Measurements from ENCODE around the gene CRK.

Gene CRK

DNA sequence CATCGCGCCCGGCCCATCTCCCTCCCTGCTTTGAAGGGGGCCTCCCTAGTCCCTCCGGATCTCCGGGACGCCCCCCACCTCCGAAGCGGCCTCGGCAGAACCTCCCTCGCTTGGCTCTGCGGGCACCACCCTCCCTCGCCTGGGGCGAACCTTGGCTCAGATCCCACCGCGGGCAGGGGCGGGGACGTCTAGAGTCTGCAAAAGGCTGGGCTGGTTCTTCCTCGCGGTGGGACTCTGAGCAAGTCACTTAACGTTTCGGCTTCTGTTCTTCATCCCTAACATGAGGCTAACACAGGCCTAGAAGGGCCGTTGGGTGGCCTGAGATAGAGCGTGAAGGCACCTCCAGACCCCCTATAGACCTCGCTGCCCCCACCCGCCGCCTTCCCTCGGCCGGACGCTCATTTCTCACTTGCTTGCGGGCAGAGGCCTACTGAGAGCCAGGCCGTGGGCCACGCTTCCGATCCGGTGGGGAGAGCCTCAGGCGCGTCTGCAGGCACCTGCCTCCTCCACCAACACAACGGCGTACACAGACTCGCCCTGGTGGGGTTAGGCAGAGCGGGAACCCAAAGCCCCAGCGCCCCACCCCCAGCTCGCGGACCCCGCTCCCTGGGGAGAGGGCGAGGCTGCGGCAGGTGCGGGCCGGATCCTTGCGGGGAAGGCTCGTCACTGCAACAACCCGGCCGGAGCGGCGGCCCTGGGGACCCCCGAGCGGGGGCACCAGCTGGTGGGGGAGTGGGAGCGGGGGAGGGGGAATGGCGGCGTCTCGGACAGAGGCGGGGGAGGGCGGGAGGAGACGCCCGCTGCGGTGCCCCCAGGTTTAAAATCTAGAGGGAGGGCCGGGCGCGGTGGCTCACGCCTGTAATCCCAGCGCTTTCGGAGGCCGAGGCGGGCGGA is 31.0 kb upstream of the CRK start:
- no peak for DNase-seq
- no peaks in the 10 kb centered on the region for H3K36me3 ChIP-seq
- no peaks in the 10 kb centered on the region; the same call in 1 of the 2 replicates for H3K4me1 ChIP-seq
- no peaks in the 10 kb centered on the region for H3K9me3 ChIP-seq
- no peaks in the 10 kb centered on the region for H3K27me3 ChIP-seq
- TF ChIP-seq, protein P1, sequence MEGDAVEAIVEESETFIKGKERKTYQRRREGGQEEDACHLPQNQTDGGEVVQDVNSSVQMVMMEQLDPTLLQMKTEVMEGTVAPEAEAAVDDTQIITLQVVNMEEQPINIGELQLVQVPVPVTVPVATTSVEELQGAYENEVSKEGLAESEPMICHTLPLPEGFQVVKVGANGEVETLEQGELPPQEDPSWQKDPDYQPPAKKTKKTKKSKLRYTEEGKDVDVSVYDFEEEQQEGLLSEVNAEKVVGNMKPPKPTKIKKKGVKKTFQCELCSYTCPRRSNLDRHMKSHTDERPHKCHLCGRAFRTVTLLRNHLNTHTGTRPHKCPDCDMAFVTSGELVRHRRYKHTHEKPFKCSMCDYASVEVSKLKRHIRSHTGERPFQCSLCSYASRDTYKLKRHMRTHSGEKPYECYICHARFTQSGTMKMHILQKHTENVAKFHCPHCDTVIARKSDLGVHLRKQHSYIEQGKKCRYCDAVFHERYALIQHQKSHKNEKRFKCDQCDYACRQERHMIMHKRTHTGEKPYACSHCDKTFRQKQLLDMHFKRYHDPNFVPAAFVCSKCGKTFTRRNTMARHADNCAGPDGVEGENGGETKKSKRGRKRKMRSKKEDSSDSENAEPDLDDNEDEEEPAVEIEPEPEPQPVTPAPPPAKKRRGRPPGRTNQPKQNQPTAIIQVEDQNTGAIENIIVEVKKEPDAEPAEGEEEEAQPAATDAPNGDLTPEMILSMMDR (IDR thresholded peaks at IDR 0.05; ENCODE audit: low read depth, low read length), result no peak
- H3K4me3 ChIP-seq (ENCODE audit: low read depth, low read length), result no peak overlapping the region; the same call in 1 of the 2 replicates

DNA sequence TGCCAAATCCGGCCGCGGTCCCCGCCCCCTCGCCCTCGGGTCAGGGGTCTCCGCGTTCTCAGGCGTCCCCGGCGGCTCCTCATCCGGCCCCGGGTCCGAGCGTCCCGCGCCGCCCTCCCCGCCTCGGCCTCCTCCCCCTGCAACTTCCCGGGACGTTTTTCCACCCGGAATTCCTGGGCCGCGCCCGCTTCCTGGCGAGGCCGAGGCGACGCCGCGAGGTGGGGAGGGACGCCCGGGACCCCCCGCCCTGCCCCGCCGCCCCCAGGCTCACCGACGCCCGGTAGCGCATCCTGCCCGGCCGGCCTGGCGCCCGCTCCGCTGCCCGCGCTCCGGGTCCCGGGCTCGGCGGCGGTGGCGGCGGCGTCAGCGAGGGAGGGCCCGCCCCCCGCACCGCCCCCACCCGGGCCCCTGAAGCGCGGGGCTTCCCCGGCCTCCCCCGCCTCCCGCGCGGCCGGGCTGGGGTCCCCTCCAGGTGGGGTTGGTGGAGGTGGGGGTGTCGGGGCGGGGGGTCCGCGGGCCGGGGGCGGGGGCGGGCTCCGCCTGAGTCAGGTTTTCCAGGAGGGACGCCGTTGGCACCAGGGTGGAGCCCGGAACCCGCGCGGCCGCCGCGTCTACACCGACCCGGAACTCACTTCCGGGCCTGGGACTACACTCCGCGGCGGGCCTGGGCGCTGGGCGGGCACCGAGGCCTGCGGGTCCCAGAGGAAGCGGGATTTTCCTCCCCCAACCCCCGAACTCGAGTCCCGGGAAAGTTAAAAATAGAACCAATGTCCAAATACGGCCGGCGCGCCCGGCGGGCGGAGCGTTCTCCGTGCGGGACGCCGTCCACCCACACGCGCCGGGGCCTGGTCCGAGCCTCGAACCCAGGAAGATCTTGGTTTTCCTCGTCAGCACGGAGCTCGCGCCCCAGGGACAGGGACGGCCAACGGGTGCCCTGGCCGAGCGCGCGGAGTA is 29.7 kb upstream of the CRK start:
- Histone ChIP-seq H3K27me3 (no peaks in the 10 kb centered on the region), H3K36me3 (no peaks in the 10 kb centered on the region), H3K4me3 (ENCODE audit: low read depth, low read length) (peak overlapping the region; percentile 46), H3K4me1 (no peaks in the 10 kb centered on the region; the same call in 1 of the 2 replicates), H3K9me3 (no peaks in the 10 kb centered on the region)
- TF ChIP-seq, protein P1 (IDR thresholded peaks at IDR 0.05; ENCODE audit: low read depth, low read length), result no peak
- no peak for DNase-seq

DNA sequence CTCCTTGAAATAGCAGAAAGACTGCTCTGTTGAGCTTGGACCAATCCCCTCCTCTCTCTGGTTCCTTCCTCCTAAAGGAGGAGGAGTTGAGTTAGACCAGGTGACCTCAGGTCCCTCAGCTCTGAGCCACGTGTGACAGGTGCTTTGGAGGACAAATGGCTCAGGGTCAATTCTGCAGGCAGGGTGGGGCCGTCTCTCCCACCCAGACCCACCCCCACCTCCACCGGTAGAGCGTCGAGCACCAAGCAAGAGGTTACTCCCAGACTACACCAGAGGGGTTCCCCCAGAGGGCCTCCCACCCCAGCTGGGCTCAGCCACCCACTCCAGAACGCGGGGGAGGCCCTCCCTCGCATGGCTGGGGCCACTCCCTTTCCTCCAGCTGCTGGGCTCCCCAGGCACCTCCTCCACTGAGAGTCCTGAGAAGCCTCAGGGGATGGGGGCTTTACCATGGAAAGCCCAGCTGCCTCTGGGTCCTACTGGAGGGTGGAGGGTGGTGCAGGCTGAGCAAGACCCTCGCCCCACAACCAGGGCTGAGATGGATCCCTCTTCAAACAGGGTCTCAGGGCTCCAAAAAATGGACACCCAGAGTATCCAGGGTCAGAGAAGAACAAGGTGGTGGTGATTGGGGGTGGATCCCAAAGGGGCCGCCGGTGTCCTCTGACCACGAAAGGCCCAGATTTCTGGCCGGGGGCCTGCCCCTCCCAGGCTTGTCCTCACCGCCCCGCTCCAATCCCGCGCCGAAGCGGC is 28.8 kb upstream of the CRK start:
- Histone ChIP-seq H3K9me3 (no peaks in the 10 kb centered on the region), H3K4me3 (ENCODE audit: low read depth, low read length) (peak overlapping the region; percentile 42), H3K36me3 (no peaks in the 10 kb centered on the region), H3K27me3 (no peaks in the 10 kb centered on the region), H3K4me1 (no peaks in the 10 kb centered on the region; the same call in 1 of the 2 replicates)
- peak; percentile 46 for DNase-seq
- TF ChIP-seq, protein P1 (IDR thresholded peaks at IDR 0.05; ENCODE audit: low read depth, low read length), result peak; percentile 13; the same call in 1 of the 2 replicates

DNA sequence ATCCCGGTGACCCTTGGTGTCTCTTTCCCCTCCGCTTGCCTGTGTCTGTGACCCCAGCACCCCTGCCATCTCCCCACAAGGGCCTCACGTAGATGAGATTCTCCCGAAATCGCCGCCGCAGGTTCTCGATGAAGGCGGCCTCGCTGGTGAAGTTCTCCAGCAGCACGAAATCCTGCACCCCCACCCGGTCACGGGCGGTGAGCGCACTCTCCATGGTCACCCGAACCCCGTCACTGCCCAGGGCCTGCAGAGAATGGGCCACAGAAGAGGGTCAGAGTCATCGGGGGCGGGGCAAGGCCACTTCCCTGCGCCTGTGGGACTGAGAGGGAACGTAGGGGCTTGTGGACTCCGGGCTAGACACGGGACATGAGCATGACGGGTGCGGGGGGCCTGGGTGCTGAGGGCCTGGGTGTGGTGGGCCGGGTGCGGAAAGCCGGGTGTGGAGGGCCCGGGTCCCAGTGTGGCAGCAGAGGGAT is 28.1 kb upstream of the CRK start:
- H3K4me3 ChIP-seq (ENCODE audit: low read depth, low read length), result no peak overlapping the region
- no peaks in the 10 kb centered on the region for H3K27me3 ChIP-seq
- no peaks in the 10 kb centered on the region for H3K9me3 ChIP-seq
- no peaks in the 10 kb centered on the region; the same call in 1 of the 2 replicates for H3K4me1 ChIP-seq
- no peak for DNase-seq
- no peaks in the 10 kb centered on the region for H3K36me3 ChIP-seq
- TF ChIP-seq, protein P1 (IDR thresholded peaks at IDR 0.05; ENCODE audit: low read depth, low read length), result no peak

DNA sequence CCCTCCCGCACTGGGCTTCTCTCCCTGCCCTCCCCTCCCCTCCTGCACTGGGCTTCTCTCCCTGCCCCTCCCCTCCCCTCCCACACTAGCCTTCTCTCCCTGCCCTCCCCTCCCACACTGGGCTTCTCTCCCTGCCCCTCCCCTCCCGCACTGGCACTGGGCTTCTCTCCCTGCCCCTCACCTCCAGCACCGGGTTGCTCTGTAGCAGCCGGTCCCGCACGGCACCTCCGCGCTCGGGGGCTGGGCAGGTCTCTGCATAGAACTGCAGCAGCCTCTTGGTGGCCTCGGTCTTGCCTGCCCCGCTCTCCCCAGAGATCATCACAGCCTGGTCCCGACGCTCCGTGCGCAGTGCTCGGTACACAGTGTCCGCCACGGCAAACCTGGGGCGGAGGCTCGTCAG is 26.6 kb upstream of the CRK start:
- no peak for DNase-seq
- no peaks in the 10 kb centered on the region for H3K27me3 ChIP-seq
- TF ChIP-seq, protein P1 (IDR thresholded peaks at IDR 0.05; ENCODE audit: low read depth, low read length), result no peak
- H3K4me3 ChIP-seq (ENCODE audit: low read depth, low read length), result no peak overlapping the region
- H3K9me3 ChIP-seq, result no peaks in the 10 kb centered on the region
- H3K36me3 ChIP-seq, result no peaks in the 10 kb centered on the region
- H3K4me1 ChIP-seq, result no peaks in the 10 kb centered on the region
